RCC 7860 (cell line): Measurements from ENCODE around the gene KHDRBS2.

ENCODE experiments used
- DNase-seq: peaks from one replicate; pipeline ENCODE4 v3.0.0-alpha.2; 2015; ENCODE audit warnings: low spot score
- FAIRE-seq: peaks from 2 replicates; lab custom pipeline; 2012; peaks lifted over from hg19 to GRCh38; lab: Jason Lieb, UNC

KHDRBS2 gene

GRCh38 chr6:61649845-61650244 is 636.2 kb downstream of the KHDRBS2 start:
- no peak for DNase-seq
- FAIRE-seq: no peak

- DNase-seq (no peak), FAIRE-seq (no peak)
These were observed 645.6 kb downstream of the KHDRBS2 start for GRCh38 chr6:61640463-61640862.
